Upper lobe of left lung (tissue), 6 donors: ENCODE results near the gene WNT2B. TPM values are rescaled to one million over a fixed set of nuclear protein-coding genes. Genes with fewer than 3 reads are reported as not detected.
A peak's percentile ranks its signal among the peaks of the same experiment; 100 is the strongest.

Experiments
- ATAC-seq, 2 donors: fragments of 200-7000 bp; cut with Tn5 transposase; one replicate each; pipeline ENCODE4 v1.9.1; 2022; ENCODE audit warnings: mild to moderate bottlenecking in 2 of 2, moderate library complexity in 2 of 2; ENCODE audit not compliant: low FRiP score in 2 of 2
- DNase-seq, 2 donors: peaks; one replicate each; pipeline ENCODE4 v3.0.0-alpha.2; 2019 to 2020
- H3K27ac ChIP-seq, 4 donors: fragments of 200-600 bp; sonication (generic); one replicate each; pipeline ENCODE4 v1.5.1; 2016 to 2019
- H3K27me3 ChIP-seq, 4 donors: fragments of 200-600 bp; sonication (generic); one replicate each; pipeline ENCODE4 v1.5.1; 2017 to 2019
- H3K36me3 ChIP-seq, 4 donors: fragments of 200-600 bp; sonication (generic); one replicate each; pipeline ENCODE4 v1.5.1; 2016 to 2019
- H3K4me1 ChIP-seq, 4 donors: fragments of 200-600 bp; sonication (generic); one replicate each; pipeline ENCODE4 v1.5.1; 2018 to 2019
- H3K4me3 ChIP-seq, 4 donors: fragments of 200-600 bp; sonication (generic); one replicate each; pipeline ENCODE4 v1.5.1; 2017 to 2019; ENCODE audit warnings: mild to moderate bottlenecking in 2 of 4, moderate library complexity in 1 of 4
- H3K9me3 ChIP-seq, 4 donors: fragments of 200-600 bp; sonication (generic); one replicate each; pipeline ENCODE4 v1.5.1; 2018 to 2019
- CTCF ChIP-seq, 6 experiments: fragments of 450-650 bp in 4 of 6; fragments of 200-600 bp in 2 of 6; sonication (generic) in 2 of 6; IDR thresholded peaks; one replicate each; pipeline ENCODE4 v1.5.1; 2016 to 2019; ENCODE audit warnings: antibody characterized with exemption in 6 of 6
- EP300 ChIP-seq, 4 donors: sonication (generic); formaldehyde crosslinking; IDR thresholded peaks; one replicate each; pipeline ENCODE4 v1.5.1; 2017; ENCODE audit warnings: antibody characterized with exemption in 4 of 4, control low read depth in 2 of 4
- POLR2A ChIP-seq, 4 donors: fragments of 450-650 bp; IDR thresholded peaks; one replicate each; pipeline ENCODE4 v1.5.1; 2016 to 2017; ENCODE audit warnings: antibody characterized with exemption in 4 of 4, mild to moderate bottlenecking in 2 of 4
- POLR2AphosphoS5 ChIP-seq, 2 donors: sonication (generic); formaldehyde crosslinking; IDR thresholded peaks; one replicate each; pipeline ENCODE4 v1.5.1; 2017; ENCODE audit warnings: antibody characterized with exemption in 2 of 2
- WGBS, 2 donors: methylation state at CpG; one replicate each; pipeline ENCODE4 v1.1.5; 2017 to 2018; 5-methylcytosine and 5-hydroxymethylcytosine counted together
- total RNA-seq, 6 donors: library from RNA; depleted of rRNA in 4 of 6; stranded (reverse); fragments of >200 nt in 4 of 6; gene quantifications; one replicate each; pipeline versions ENCODE4 v1.1.0 to v1.2.1, GENCODE V29; 2016 to 2021
- donor health status: DM: no; HTN: no; CAD: no; lungs with moderate emphysema.
- donor health status: DM: no; HTN: yes; CAD: no; lungs with severe emphysema.

WNT2B gene
- total RNA-seq, 6 donors from 2014 or later: 4.5 to 19.9 (median 9.5) TPM

DNA sequence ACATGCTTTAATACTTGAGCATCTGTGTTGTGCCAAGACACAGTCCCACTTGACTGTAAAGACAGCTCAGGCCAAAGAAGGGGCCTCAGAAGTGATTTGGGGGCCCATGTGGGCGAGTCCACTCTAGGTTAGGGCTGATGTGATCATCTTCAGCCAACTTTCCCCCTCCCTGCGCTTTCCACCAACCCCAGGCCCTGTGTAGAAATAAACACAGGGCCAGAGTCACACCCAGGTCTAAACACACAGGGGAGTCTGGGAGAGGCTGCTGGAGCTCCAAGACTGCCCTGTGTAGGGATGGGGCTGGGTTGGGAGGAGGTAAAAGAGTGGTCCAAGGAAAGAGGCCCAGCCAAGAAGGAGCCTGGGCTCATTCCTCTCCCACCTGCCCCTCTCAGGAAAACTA, 2.5 kb upstream of the WNT2B start:
- Histone ChIP-seq H3K27me3 (peaks cover 0 to 26% (median 2%) of the 10 kb centered on the region in 4 donors), H3K4me3 (no peak overlapping the region), H3K27ac (no peak overlapping the region), H3K9me3 (no peaks in the 10 kb centered on the region), H3K4me1 (peaks cover 21 to 37% (median 30%) of the 10 kb centered on the region in 4 donors), H3K36me3 (no peaks in the 10 kb centered on the region)
- DNase-seq (no peak), ATAC-seq (no peak)
- no peak for TF ChIP-seq POLR2A (IDR thresholded peaks at IDR 0.05)
- no peak for TF ChIP-seq POLR2AphosphoS5 (IDR thresholded peaks at IDR 0.05)
- TF ChIP-seq CTCF (IDR thresholded peaks at IDR 0.05): no peak
- no peak for TF ChIP-seq EP300 (IDR thresholded peaks at IDR 0.05)
- 70 to 89% methylated on average over 2 of the region's 2 CpGs for WGBS, 2 donors

DNA sequence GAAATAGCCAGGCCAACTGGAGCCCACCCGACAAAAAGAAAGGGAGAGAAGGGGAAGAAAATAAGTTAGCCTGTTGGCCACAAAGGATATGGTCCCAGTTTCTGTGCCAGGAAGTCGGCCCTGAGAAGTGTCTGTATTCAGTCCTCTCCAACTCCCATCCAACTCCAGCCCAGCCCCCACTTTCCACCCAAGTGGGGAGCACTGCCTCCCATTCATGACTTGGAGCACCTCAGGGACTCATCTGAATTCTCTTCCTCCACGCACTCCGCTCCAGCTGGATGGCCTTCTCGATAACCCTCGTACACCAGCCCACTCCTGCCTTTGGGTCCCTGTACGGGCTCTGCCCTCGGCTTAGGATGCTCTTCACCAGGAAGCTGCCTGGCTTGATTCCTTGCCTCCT, 2.0 kb upstream of the WNT2B start:
- Histone ChIP-seq H3K36me3 (no peaks in the 10 kb centered on the region), H3K4me3 (no peak overlapping the region), H3K4me1 (peaks cover 17 to 36% (median 27%) of the 10 kb centered on the region in 4 donors), H3K9me3 (no peaks in the 10 kb centered on the region), H3K27me3 (peaks cover 0 to 26% (median 2%) of the 10 kb centered on the region in 4 donors), H3K27ac (no peak overlapping the region)
- no peak for ATAC-seq
- no peak for DNase-seq
- no peak for TF ChIP-seq POLR2A (IDR thresholded peaks at IDR 0.05)
- no peak for TF ChIP-seq POLR2AphosphoS5 (IDR thresholded peaks at IDR 0.05)
- no peak for TF ChIP-seq EP300 (IDR thresholded peaks at IDR 0.05)
- TF ChIP-seq CTCF (IDR thresholded peaks at IDR 0.05): no peak
- 93 to 95% methylated on average over 8 of the region's 8 CpGs for WGBS, 2 donors

DNA sequence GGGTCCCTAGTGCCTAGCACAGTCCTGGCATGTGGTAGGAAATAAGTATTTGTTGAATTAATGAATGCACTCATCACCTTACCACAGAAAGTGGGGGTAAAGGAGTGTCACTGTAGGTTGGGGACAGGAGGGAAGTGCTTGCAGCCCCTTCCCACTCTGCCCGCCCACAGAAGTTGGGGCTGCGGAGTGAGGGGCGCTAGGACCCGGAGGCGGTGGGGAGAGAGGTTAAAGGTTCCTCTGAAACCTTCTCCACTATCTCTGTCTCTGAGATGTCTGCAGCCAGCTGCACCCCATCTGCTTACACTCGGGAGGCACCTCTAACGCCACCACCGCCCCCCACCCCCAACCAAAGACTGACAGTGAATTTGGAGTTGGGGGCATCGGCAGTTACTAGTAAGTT, 1.4 kb upstream of the WNT2B start:
- DNase-seq (peak in 1 of 2 donors; percentile 23), ATAC-seq (no peak)
- Histone ChIP-seq H3K4me1 (peaks cover 14 to 30% (median 21%) of the 10 kb centered on the region in 4 donors), H3K27ac (no peak overlapping the region), H3K36me3 (no peaks in the 10 kb centered on the region), H3K9me3 (no peaks in the 10 kb centered on the region), H3K27me3 (peaks cover 0 to 23% (median 2%) of the 10 kb centered on the region in 4 donors), H3K4me3 (no peak overlapping the region)
- TF ChIP-seq CTCF (IDR thresholded peaks at IDR 0.05) (no peak), EP300 (IDR thresholded peaks at IDR 0.05) (no peak), POLR2A (IDR thresholded peaks at IDR 0.05) (no peak), POLR2AphosphoS5 (IDR thresholded peaks at IDR 0.05) (no peak)
- 82 to 87% methylated on average over 8 to 9 of the region's 9 CpGs for WGBS, 2 donors

- DNase-seq (peak in 1 of 2 donors; percentile 49), ATAC-seq (peak in 1 of 2 donors; percentile 35)
- 0 to 1% methylated on average over 9 to 12 of the region's 15 CpGs for WGBS, 2 donors
- no peaks in the 10 kb centered on the region for H3K9me3 ChIP-seq
- peaks cover 0 to 21% (median 2%) of the 10 kb centered on the region in 4 donors for H3K27me3 ChIP-seq
- TF ChIP-seq EP300 (IDR thresholded peaks at IDR 0.05) (no peak), POLR2AphosphoS5 (IDR thresholded peaks at IDR 0.05) (no peak), POLR2A (IDR thresholded peaks at IDR 0.05) (no peak), CTCF (IDR thresholded peaks at IDR 0.05) (no peak)
- peak overlapping the region; percentile 23 to 62 (median 56) for H3K4me3 ChIP-seq
- H3K36me3 ChIP-seq: no peaks in the 10 kb centered on the region
- H3K27ac ChIP-seq: no peak overlapping the region
- peaks cover 16 to 31% (median 19%) of the 10 kb centered on the region in 4 donors for H3K4me1 ChIP-seq
Observed at GRCh38 chr1:112507921-112508277, 866 bp upstream of the WNT2B start.

- no peaks in the 10 kb centered on the region for H3K9me3 ChIP-seq
- peaks cover 0 to 21% (median 2%) of the 10 kb centered on the region in 4 donors for H3K27me3 ChIP-seq
- H3K27ac ChIP-seq: peak overlapping the region in 3 of 4 donors; percentile 18 to 77 (median 61)
- H3K4me3 ChIP-seq: peak overlapping the region; percentile 37 to 62 (median 56)
- no peak for TF ChIP-seq CTCF (IDR thresholded peaks at IDR 0.05)
- TF ChIP-seq POLR2AphosphoS5 (IDR thresholded peaks at IDR 0.05): no peak
- TF ChIP-seq EP300 (IDR thresholded peaks at IDR 0.05): no peak
- no peak for TF ChIP-seq POLR2A (IDR thresholded peaks at IDR 0.05)
- peaks cover 16 to 40% (median 21%) of the 10 kb centered on the region in 4 donors for H3K4me1 ChIP-seq
- DNase-seq (peak; percentile 29 to 90), ATAC-seq (peak in 1 of 2 donors; percentile 40)
- no peaks in the 10 kb centered on the region for H3K36me3 ChIP-seq
- WGBS, 2 donors: 42 to 48% methylated on average over 18 to 20 of the region's 66 CpGs
Observed at GRCh38 chr1:112509005-112509659, 367 bp downstream of the WNT2B start.
